ENCODE measurements around the gene PTPRK. TPM values are rescaled to one million over a fixed set of nuclear protein-coding genes. Genes with fewer than 3 reads are reported as not detected.

Gene PTPRK
- total RNA-seq, 4 donors from 2014 or later, result 26.7 to 47.5 (median 41.4) TPM

DNA sequence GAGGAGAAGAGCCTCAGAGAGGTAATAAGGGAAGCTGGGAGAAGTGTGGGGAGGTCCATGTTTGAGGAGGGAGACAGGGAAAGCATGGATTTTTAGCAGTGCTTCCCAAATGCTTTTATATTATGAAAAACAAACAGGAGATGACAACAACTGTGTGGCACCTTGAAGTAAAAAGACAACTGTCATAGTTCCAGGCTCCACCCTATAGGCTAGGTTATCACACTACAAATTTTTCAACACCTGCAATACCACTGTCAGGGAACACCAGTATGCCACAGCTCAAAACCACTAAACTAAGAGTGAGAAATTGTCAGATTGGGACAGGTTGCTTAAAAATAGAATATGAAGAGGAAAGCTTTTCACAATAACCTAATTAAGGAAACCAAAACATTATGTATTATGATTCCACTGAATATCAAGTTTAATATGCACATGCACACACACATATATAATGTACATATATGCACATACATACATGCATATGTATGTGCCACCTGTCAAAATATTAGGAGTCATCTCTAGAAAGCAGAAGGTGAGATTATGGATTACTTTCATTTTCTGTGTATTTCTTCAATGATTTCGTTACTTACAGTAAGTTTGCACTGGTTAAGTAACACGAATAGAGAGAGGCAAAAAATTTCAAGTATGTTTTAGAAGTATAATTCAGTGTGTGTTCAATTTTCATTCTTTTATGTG lies 261.2 kb downstream of the PTPRK start:
- 47 to 54% methylated on average over 2 of the region's 2 CpGs for WGBS, 2 donors
- intact Hi-C loops (cut with DNase I; ENCODE audit: low total_unique reads), result no loop called here
- no peak overlapping the region for H3K4me3 ChIP-seq (ENCODE audit: low read depth, poor library complexity, severe bottlenecking)
- DNase-seq (ENCODE audit: low spot score in 2 of 2), result no peak
- TF ChIP-seq CTCF (IDR thresholded peaks at IDR 0.05), result no peak
- TF ChIP-seq POLR2A (IDR thresholded peaks at IDR 0.05), result no peak

- no peak for DNase-seq (ENCODE audit: low spot score in 2 of 2)
- no peak overlapping the region for H3K4me3 ChIP-seq (ENCODE audit: low read depth, poor library complexity, severe bottlenecking)
- no peak for TF ChIP-seq CTCF (IDR thresholded peaks at IDR 0.05)
- TF ChIP-seq POLR2A (IDR thresholded peaks at IDR 0.05), result no peak
- intact Hi-C loops (cut with DNase I; ENCODE audit: low total_unique reads), result no loop called here
- 91 to 95% methylated on average over 5 of the region's 5 CpGs for WGBS, 2 donors
Observed at GRCh38 chr6:128256095-128256494, 264.3 kb downstream of the PTPRK start.

DNA sequence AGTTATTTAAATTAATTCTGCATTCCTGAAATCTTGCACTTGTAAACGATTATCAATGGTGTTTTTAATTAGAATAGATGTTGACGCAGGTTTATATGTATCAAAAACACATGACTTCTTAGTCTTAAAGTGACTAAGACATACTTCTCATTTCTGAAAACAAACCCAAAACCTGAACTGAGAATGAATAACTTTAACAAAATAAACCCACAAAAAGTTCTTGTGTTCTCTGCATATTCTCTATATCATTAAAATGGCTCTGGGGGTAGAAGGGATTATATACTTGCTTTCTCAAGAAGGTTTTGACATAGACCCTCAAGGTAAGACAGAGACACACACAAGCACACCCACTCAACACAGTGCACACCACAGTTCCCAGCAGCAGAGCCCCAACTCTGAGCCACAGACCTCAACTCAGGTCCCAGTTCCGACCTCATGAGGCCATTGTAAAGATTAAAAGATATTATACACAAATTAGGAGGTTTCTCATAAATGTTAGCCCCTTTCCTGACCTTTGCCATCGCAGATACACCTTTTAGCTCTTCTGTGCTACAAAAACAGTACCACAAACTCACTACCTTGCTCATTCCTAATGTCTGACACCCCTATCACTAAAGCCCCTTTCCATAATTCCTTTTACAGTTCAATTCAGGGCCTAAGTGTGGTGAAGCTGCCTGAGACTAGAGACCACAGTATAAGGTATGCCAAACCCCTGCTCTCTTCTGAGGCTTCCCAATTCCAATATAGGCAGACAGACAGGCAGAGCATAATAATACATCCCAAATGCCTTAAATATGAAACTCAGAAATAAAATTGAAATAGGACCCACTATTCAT lies 267.8 kb downstream of the PTPRK start:
- WGBS, 2 donors, result 81 to 84% methylated on average over 4 of the region's 4 CpGs
- DNase-seq (ENCODE audit: low spot score in 2 of 2), result no peak
- no peak overlapping the region for H3K4me3 ChIP-seq (ENCODE audit: low read depth, poor library complexity, severe bottlenecking)
- TF ChIP-seq CTCF (IDR thresholded peaks at IDR 0.05) (no peak), POLR2A (IDR thresholded peaks at IDR 0.05) (no peak)
- intact Hi-C loops (cut with DNase I; ENCODE audit: low total_unique reads), result no loop called here

GRCh38 chr6:128251445-128252340 lies 268.7 kb downstream of the PTPRK start:
- WGBS, 2 donors, result 80 to 95% methylated on average over 4 of the region's 4 CpGs
- H3K4me3 ChIP-seq (ENCODE audit: low read depth, poor library complexity, severe bottlenecking), result no peak overlapping the region
- no peak for TF ChIP-seq POLR2A (IDR thresholded peaks at IDR 0.05)
- TF ChIP-seq CTCF (IDR thresholded peaks at IDR 0.05), result no peak
- intact Hi-C loops (cut with DNase I; ENCODE audit: low total_unique reads), result no loop called here
- no peak for DNase-seq (ENCODE audit: low spot score in 2 of 2)

- intact Hi-C loops (cut with DNase I; ENCODE audit: low total_unique reads), result no loop called here
- TF ChIP-seq POLR2A (IDR thresholded peaks at IDR 0.05) (no peak), CTCF (IDR thresholded peaks at IDR 0.05) (no peak)
- no peak for DNase-seq (ENCODE audit: low spot score in 2 of 2)
- whole genome bisulfite sequencing, 2 donors, result 97 to 100% methylated on average over 1 of the region's 1 CpG
- H3K4me3 ChIP-seq (ENCODE audit: low read depth, poor library complexity, severe bottlenecking), result no peak overlapping the region
Observed at GRCh38 chr6:128250370-128251070, 269.9 kb downstream of the PTPRK start.

All from lower leg skin (tissue), 4 donors.